Activated CD4-positive, alpha-beta T cell treated with anti-CD3 and anti-CD28 coated beads, Interleukin-2, amount 50 U/mL, for 24 hours (primary cell): ENCODE results near the gene MYLK.

Experiments used
- DNase-seq, 2 donors: peaks; one replicate each; pipeline ENCODE4 v3.0.0-alpha.2; 2020; ENCODE audit warnings: low read depth in 1 of 2, low spot score in 1 of 2

Gene MYLK

GRCh38 chr3:123652342-123652984 is 231.7 kb downstream of the MYLK start:
- DNase-seq: peak in 1 of 2 donors; percentile 4

DNA sequence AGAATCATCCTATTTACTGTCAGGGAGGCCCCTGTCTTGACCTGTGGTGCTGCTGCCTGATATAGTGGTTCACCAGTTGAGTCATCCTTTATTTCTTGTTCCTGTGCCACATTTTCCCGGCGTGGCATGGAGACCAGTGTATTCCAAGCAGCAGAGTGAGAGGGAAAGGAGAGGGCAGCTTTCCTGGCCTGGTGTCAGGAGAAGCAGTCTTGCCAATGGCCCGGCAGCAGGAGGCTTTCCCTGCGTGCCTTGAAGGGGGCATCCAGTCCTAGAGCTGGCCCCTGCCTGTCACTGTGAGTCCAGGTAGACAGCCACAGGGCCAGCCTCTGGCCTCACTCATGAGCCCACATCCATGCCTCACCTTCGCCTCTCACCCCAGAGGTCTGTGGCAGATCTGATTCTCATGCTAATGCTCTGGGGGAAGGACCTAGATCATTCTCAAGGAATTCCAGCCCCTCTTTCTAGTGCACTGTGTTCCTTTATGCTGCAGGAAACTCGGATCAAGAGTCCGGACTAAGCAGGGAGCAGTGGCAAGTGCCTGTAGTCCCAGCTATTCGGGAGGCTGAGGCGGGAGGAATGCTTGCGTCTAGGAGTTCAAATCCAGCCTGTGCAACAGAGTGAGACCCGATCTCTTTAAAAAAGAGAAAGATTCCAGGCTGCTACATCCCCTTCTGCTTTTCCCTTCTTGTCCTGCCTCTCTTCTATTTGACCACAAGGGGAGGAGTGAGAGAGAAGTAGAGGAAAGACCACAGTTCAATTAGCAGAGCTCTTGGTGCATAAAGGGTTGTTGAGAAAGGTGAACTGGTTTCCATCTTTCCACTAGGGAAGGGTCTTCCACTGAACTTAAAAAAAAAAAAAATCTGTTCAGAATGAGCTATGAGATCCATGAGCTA is 232.4 kb downstream of the MYLK start:
- no peak for DNase-seq

GRCh38 chr3:123650101-123650500 is 234.0 kb downstream of the MYLK start:
- no peak for DNase-seq

- no peak for DNase-seq
These were observed 235.3 kb downstream of the MYLK start for GRCh38 chr3:123648696-123649405.

DNA sequence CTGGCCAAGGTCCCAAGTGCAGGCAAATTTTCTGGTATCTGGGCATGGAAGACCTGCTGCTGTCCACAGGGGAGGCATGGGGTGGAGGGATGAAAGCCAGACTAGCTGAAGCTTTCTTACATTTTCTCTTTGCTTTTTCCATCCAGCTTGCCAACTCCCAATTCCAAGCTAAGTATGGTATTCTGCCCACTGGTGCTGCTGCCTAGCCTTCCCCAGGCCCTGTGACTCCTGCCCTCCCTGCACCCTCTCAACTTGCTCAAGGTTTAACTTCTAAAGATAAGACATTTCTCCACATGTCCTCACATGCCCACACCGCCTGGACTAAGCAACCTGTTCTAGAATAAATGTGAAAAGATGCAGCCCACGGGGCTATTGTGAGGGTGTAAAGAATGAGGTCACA is 239.8 kb downstream of the MYLK start:
- DNase-seq: no peak

DNA sequence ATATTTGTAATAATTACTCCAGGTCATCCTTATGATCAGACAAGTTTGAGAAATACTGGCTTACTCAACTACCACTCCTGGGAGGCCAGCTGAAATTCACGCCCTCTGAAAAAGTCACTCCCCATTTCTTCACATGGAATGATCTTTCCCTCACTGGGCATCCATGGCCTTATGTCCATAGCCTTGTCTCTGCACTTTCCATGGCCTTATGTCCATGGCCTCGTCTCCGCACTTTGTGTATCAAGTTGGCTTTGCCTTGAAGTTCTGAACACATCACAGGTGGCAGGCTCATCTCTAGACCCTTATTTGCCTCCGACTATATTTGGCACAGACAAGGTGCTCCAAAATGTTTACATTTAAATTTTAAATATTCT is 241.2 kb downstream of the MYLK start:
- DNase-seq: no peak

DNA sequence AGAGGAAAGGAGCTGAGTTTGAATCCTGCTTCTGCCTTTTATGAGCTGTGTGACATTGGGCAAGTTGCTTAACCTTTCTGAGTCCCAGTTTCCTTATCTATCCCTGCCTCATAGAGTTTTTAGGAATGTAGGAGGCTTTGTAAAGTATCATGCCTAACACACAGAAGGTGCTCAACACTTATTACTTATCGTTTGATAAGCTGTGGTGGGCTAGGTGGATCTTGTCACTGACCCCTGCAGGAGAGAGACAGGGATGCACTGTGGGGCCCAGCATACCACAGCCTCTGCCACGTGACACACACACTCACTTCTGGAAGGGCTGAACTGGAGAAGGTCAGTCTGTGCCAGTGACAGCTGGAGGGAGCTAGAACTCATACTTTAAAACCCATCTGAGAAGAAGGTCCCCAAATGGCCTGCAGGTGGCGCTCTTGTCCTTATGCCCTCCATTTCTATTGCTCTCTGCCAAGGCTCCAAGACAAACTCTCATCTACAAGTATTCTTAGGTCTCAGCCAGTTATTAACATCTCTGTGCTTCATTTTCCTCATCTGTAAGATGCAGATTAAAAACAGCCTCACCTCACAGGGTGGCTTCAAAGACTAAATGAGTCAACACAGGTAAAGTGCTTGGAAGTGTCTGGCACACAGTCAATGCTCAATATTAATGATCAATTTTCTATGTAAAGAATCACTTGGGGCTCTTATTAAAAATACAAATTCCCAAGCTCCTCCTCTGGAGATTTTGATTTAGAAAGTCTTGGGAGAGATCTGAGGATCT is 241.8 kb downstream of the MYLK start:
- DNase-seq: peak; percentile 11 to 13

DNA sequence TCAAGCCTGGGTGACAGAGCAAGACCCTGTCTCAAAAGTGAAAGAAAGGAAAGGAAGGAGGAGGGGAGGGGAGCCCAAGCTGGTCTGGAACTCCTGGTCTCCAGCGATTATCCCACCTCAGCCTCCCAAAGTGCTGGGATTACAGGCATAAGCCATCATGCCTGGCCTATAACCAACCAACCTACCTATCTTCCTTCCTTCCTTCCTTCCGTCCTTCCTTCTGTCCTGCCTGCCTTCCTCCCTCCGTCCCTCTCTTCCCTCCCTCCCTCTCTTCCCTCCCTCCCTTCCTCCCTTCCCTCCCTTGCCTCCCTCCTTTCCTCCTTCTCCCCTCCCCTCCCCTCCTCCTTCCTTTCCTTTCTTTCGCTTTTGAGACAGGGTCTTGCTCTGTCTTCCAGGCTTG is 242.6 kb downstream of the MYLK start:
- DNase-seq: no peak

DNA sequence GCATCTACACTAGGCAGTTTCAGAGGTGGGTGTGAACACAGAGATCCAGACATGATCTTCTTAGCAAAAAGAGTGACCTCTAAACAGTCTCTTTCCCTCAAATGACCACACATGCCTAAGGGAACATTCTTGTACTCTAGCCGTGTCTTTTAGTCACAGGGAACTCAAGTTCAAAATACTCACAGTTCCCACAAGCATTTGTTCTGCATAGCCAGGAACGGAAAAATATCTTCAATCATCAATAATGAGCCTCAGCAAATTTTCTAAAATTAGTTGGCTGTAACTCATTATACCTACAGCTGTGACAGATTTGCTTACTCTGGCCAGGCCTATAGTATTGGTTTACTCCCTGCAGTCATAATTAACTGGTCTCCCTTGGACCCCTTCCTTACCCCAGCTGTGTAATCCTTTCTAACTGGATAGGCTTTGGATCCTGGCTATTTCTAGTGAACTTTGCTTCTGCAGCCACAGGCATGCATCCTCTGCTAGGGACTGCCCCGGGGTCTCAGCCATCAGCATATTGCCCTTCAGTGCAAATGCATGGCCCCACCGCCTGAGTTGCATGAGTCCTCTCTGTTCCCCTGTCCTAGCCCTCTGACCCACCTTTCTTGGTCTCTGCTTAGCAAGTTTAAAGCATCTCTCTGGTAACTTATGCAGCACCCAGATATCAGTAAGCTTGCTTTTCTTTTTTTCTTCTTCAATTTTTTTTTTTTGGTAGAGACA is 243.2 kb downstream of the MYLK start:
- DNase-seq: no peak

DNA sequence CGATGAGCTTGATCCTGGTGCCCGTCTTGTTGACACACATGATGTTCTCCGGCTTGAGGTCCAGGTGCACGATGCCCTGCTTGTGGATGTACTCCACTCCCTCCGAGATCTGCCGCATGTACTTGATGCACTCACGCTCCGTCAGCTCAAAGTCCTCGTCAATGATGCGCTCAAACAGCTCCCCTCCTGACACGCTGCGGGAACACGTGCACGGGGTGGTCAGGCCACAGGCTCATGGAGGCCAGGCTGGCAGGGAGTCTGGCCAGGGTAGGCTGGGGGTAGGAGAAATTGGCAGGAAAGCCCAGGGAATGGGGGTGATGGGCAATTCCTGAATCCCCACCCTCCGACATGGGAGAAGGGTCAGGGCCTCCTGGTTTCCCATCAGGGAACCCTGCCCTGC is 243.8 kb downstream of the MYLK start:
- DNase-seq: no peak

- no peak for DNase-seq
These were observed 245.0 kb downstream of the MYLK start for GRCh38 chr3:123638936-123639689.

- DNase-seq: no peak
These were observed 246.3 kb downstream of the MYLK start for GRCh38 chr3:123637841-123638240.

- DNase-seq: no peak
These were observed 247.0 kb downstream of the MYLK start for GRCh38 chr3:123637131-123637530.

DNA sequence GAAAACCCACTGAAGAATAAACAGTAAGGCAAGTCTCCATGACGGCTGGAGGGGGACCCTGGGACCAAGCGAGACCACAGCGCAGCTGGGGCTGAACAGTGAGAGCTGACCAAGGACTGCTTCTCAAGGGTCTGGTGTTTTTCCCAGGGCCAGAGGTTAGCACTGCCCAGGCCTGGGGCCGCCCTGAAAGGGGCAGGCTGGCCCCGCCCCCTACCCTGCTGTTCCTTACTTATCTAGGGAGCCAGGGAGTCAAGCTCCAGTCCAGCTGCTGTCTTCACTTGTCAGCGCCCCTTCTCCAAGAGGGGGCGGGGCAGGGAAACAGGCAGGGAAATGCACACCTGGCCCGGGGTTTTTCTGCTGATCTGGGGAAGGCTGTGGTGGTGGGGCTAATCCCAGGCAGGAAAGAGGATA is 247.7 kb downstream of the MYLK start:
- DNase-seq: no peak

DNA sequence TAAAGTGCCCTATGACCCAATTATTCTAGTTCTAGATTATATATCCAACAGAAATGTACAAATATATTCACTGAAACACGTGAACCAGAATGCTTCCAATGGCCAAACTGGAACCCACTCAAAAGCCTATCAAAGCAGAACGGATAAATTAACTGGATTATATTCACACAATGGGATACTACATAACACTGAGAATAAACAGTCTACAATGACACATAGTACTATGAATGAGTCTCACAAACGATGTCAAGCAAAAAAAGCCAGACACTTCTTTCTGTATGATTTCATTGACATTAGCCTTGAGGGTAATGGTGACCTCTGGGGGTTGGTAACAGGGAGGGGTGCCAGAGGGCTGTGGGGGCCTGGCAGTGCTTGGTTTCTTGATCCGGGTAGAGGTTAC is 248.4 kb downstream of the MYLK start:
- DNase-seq: no peak

GRCh38 chr3:123635217-123635616 is 248.9 kb downstream of the MYLK start:
- DNase-seq: no peak

DNA sequence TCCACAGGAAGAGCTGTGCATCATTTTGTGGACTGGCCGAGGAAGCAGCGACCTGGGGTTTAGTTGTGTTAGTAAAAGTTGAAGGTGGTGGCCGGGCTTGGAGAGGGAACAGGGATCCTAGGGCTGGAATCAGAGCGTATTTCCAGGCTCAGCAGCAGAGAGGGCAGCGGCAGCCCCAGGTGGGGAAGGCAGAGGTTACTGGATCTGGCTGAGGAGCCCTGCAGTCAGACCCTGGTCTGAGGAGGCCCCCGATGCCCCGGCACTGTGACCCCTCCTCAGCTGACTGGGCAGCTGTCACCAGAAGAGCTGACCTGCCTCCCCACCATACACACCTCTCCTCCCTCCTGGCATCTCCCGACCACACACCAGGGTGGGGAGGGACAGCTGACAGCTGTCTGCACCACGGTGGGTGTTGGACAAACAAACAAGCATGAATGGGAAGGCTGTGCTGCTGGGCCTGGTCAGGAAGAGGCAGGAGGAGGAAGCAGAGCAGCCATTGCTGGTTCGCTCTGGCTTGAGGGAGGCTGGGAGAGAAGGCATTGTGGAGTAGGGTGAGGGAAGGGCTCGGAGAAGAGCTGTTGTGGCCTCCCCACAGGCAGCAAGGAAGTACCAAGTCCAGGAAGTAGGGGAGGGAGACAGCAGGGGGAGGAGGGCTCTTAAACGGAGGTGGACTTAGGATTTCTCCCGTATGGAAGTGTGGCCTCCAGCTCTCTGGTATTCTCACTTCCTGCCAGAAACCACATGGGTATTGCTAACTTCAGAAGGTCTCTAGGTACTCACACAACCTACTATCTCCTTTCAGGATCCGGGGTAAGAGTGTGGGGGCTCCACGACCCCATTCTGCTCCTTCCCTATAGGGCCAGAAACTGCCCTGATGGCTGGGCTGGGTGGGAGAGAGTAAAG is 249.7 kb downstream of the MYLK start:
- DNase-seq: no peak

GRCh38 chr3:123633530-123633929 is 250.6 kb downstream of the MYLK start:
- DNase-seq: no peak

GRCh38 chr3:123632161-123632655 is 251.9 kb downstream of the MYLK start:
- DNase-seq: no peak
